Smooth muscle cell (in vitro differentiated cells): ENCODE measurements around the gene NBEAL1. TPM values are rescaled to one million over a fixed set of nuclear protein-coding genes. Genes with fewer than 3 reads are reported as not detected.
"Not testable (repeated sequence)": the region's sequence is repeated elsewhere in the genome, so short reads cannot be mapped to it uniquely, and the experiment has no call there.

Experiments
- DNase-seq: peaks from one replicate; lab custom pipeline; 2025; ENCODE audit not compliant: unreplicated experiment; lab: John Stamatoyannopoulos, UW
- H2AFZ ChIP-seq: fragments of 200-600 bp; sonication (generic); 2 replicates; pipeline ENCODE4 v1.6.0; 2016; ENCODE audit warnings: antibody characterized with exemption, low read depth, mild to moderate bottlenecking
- H3F3A ChIP-seq: fragments of 200-600 bp; sonication (generic); 2 replicates; pipeline ENCODE4 v1.6.0; 2017; ENCODE audit warnings: antibody characterized with exemption, low read depth
- H3K27ac ChIP-seq: fragments of 200-600 bp; sonication (generic); 2 replicates; pipeline ENCODE4 v1.5.1; 2016; ENCODE audit warnings: low read depth, mild to moderate bottlenecking
- H3K27me3 ChIP-seq: fragments of 200-600 bp; sonication (generic); 2 replicates; pipeline ENCODE4 v1.6.1; 2016; ENCODE audit warnings: low read depth, mild to moderate bottlenecking
- H3K36me3 ChIP-seq: fragments of 200-600 bp; sonication (generic); 2 replicates; pipeline ENCODE4 v1.5.1; 2016; ENCODE audit warnings: low read depth
- H3K4me1 ChIP-seq: fragments of 200-600 bp; sonication (generic); 2 replicates; pipeline ENCODE4 v1.5.1; 2016; ENCODE audit warnings: low read depth
- H3K4me2 ChIP-seq: fragments of 200-600 bp; sonication (generic); 2 replicates; pipeline ENCODE4 v1.6.0; 2016; ENCODE audit warnings: mild to moderate bottlenecking
- H3K4me3 ChIP-seq: fragments of 200-600 bp; sonication (generic); 2 replicates; pipeline ENCODE4 v1.5.1; 2016; ENCODE audit warnings: mild to moderate bottlenecking
- H3K79me2 ChIP-seq: fragments of 200-600 bp; sonication (generic); 2 replicates; pipeline ENCODE4 v1.6.0; 2016; ENCODE audit warnings: low read depth, mild to moderate bottlenecking
- H3K9ac ChIP-seq: fragments of 200-600 bp; sonication (generic); 2 replicates; pipeline ENCODE4 v1.6.0; 2016; ENCODE audit warnings: low read depth
- H3K9me3 ChIP-seq: fragments of 200-600 bp; sonication (generic); replicated peaks from 2 replicates; pipeline ENCODE4 v1.5.1; 2016; ENCODE audit warnings: low read depth
- H4K20me1 ChIP-seq: fragments of 200-600 bp; sonication (generic); 2 replicates; pipeline ENCODE4 v1.6.0; 2016; ENCODE audit warnings: low read depth
- CTCF ChIP-seq: fragments of 200-600 bp; sonication (generic); IDR thresholded peaks from 2 replicates; pipeline ENCODE4 v1.5.1; 2017; ENCODE audit warnings: borderline replicate concordance, mild to moderate bottlenecking, antibody characterized with exemption; ENCODE audit not compliant: insufficient read depth, poor library complexity, severe bottlenecking
- WGBS: methylation state at CpG from one replicate; pipeline ENCODE4 v1.1.7; 2016; ENCODE audit warnings: low lambda C conversion rate; 5-methylcytosine and 5-hydroxymethylcytosine counted together
- polyA plus RNA-seq: library from polyadenylated mRNA; unstranded; fragments of >200 nt; fragmentation: Nextera tagmentation; extraction: Ambion mirVana; gene quantifications from 2 replicates; pipeline ENCODE4 v1.2.1, GENCODE V29; 2016
- total RNA-seq: library from RNA; depleted of rRNA; stranded (reverse); fragments of >200 nt; gene quantifications from 2 replicates; pipeline ENCODE4 v1.2.3, GENCODE V29; 2014

The NBEAL1 gene
- total and polyA plus RNA-seq, 2 experiments from 2014 or later: 12.1 to 32.4 TPM

GRCh38 chr2:202982779-202983491 lies 31.7 kb upstream of the NBEAL1 start:
- Histone ChIP-seq H2AFZ (no peak overlapping the region), H3K9ac (no peak overlapping the region), H3K79me2 (no peaks in the 10 kb centered on the region), H3K27ac (no peak overlapping the region), H3K36me3 (no peaks in the 10 kb centered on the region), H3K4me3 (no peak overlapping the region), H4K20me1 (no peaks in the 10 kb centered on the region), H3K27me3 (no peaks in the 10 kb centered on the region), H3K4me2 (no peak overlapping the region), H3K4me1 (no peaks in the 10 kb centered on the region), H3F3A (no peaks in the 10 kb centered on the region), H3K9me3 (no peaks in the 10 kb centered on the region)
- TF ChIP-seq CTCF: no peak
- DNase-seq: no peak
- WGBS: 95% methylated on average over 3 of the region's 3 CpGs

GRCh38 chr2:202989749-202990148 lies 24.9 kb upstream of the NBEAL1 start:
- Histone ChIP-seq H3F3A (no peaks in the 10 kb centered on the region), H4K20me1 (no peaks in the 10 kb centered on the region), H3K36me3 (no peaks in the 10 kb centered on the region), H3K27me3 (no peaks in the 10 kb centered on the region), H3K4me2 (no peak overlapping the region), H3K9ac (no peak overlapping the region), H3K9me3 (no peaks in the 10 kb centered on the region), H3K79me2 (no peaks in the 10 kb centered on the region), H3K27ac (no peak overlapping the region), H2AFZ (no peak overlapping the region), H3K4me3 (no peak overlapping the region), H3K4me1 (no peaks in the 10 kb centered on the region)
- 100% methylated on average over 1 of the region's 1 CpG for WGBS
- no peak for TF ChIP-seq CTCF
- DNase-seq: no peak

DNA sequence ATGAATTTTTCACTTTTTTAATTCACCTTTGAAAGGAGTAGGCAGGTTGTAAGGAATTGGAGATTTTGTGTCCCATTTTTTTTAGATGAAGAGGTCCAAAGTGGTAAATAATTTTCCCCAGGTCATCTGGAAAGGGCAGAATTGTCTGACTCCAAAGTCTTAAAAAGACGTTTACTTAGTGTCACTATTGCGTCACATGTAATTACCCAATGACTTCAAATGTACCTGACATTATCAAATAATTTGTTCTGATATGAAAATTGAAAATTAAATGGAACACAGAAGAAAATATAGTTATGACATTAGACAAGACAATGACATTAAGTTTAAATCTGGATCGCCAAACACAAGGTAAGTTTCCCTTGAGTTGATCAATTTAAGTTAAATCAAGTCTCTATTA lies 24.2 kb upstream of the NBEAL1 start:
- Histone ChIP-seq H3K27ac (no peak overlapping the region), H3K79me2 (no peaks in the 10 kb centered on the region), H3K9me3 (no peaks in the 10 kb centered on the region), H3F3A (no peaks in the 10 kb centered on the region), H3K4me1 (no peaks in the 10 kb centered on the region), H3K4me3 (no peak overlapping the region), H3K36me3 (no peaks in the 10 kb centered on the region), H4K20me1 (no peaks in the 10 kb centered on the region), H3K9ac (no peak overlapping the region), H2AFZ (no peak overlapping the region), H3K4me2 (no peak overlapping the region), H3K27me3 (no peaks in the 10 kb centered on the region)
- no peak for TF ChIP-seq CTCF
- no peak for DNase-seq
- WGBS: 96% methylated on average over 3 of the region's 3 CpGs

GRCh38 chr2:202997113-202997512 lies 17.6 kb upstream of the NBEAL1 start:
- WGBS: 86% methylated on average over 3 of the region's 3 CpGs

More at GRCh38 chr2:202997113-202997512, 17.6 kb upstream of the NBEAL1 start:
- H4K20me1 ChIP-seq, H3K4me1 ChIP-seq, H3K36me3 ChIP-seq, H3K27me3 ChIP-seq, DNase-seq, H3K79me2 ChIP-seq, H3K4me2 ChIP-seq, H2AFZ ChIP-seq, H3K27ac ChIP-seq, H3F3A ChIP-seq, H3K9ac ChIP-seq, H3K9me3 ChIP-seq, H3K4me3 ChIP-seq: not testable (repeated sequence)
